ENCODE data around the gene KCNG1.

DNA sequence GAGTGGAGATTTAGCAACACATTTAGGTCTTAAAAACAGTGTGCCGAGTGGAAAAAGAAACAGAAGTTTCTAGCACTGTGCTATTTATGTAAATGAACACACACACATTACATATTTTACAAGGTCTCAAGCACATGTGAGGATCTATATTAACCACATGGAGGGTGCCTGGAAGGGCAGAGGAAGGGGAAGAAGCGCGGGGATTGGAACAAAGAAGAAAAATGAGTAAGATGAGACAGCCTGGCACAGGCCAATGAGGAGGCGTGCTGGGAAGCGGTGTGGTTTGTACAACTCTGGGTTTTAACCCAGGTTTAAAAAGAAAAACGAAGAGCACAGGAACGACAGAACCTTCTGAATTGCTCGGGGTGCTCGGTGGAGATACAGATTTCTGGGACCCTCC, 5.7 kb downstream of the KCNG1 start:
- TF ChIP-seq, protein P1, sequence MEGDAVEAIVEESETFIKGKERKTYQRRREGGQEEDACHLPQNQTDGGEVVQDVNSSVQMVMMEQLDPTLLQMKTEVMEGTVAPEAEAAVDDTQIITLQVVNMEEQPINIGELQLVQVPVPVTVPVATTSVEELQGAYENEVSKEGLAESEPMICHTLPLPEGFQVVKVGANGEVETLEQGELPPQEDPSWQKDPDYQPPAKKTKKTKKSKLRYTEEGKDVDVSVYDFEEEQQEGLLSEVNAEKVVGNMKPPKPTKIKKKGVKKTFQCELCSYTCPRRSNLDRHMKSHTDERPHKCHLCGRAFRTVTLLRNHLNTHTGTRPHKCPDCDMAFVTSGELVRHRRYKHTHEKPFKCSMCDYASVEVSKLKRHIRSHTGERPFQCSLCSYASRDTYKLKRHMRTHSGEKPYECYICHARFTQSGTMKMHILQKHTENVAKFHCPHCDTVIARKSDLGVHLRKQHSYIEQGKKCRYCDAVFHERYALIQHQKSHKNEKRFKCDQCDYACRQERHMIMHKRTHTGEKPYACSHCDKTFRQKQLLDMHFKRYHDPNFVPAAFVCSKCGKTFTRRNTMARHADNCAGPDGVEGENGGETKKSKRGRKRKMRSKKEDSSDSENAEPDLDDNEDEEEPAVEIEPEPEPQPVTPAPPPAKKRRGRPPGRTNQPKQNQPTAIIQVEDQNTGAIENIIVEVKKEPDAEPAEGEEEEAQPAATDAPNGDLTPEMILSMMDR (conservative IDR thresholded peaks at IDR 0.05; ENCODE audit: low read length), result no peak
- no peak for TF ChIP-seq EZH2phosphoT487 (IDR thresholded peaks at IDR 0.05; ENCODE audit: borderline replicate concordance)
